Neuronal stem cell (in vitro differentiated cells): ENCODE data around the gene LDHA.

Experiments used
- DNase-seq: peaks from one replicate; pipeline ENCODE4 v3.0.0-alpha.2; 2013; ENCODE audit warnings: low spot score
- H2AFZ ChIP-seq: one replicate; pipeline ENCODE4 v1.6.1; 2013; ENCODE audit warnings: mild to moderate bottlenecking, low read length, inconsistent platforms
- H2AK5ac ChIP-seq: 2 replicates; pipeline ENCODE4 v1.6.1; 2013; ENCODE audit warnings: low read depth, mild to moderate bottlenecking, inconsistent platforms, low read length, moderate library complexity, mixed read lengths
- H2BK120ac ChIP-seq: 2 replicates; pipeline ENCODE4 v1.6.1; 2013; ENCODE audit warnings: low read depth, mild to moderate bottlenecking, inconsistent platforms, low read length, moderate library complexity, mixed read lengths
- H2BK12ac ChIP-seq: one replicate; pipeline ENCODE4 v1.6.1; 2013; ENCODE audit warnings: low read length, inconsistent platforms
- H2BK15ac ChIP-seq: 2 replicates; pipeline ENCODE4 v1.6.1; 2013; ENCODE audit warnings: mild to moderate bottlenecking, low read length, inconsistent platforms, mixed read lengths
- H2BK5ac ChIP-seq: one replicate; pipeline ENCODE4 v1.6.1; 2013; ENCODE audit warnings: inconsistent platforms, mild to moderate bottlenecking, low read length, moderate library complexity
- H3K14ac ChIP-seq: one replicate; pipeline ENCODE4 v1.6.1; 2013; ENCODE audit warnings: low read length, inconsistent platforms
- H3K18ac ChIP-seq: 2 replicates; pipeline ENCODE4 v1.6.1; 2013; ENCODE audit warnings: low read length, inconsistent platforms
- H3K23ac ChIP-seq: 2 replicates; pipeline ENCODE4 v1.6.1; 2013; ENCODE audit warnings: low read depth, mild to moderate bottlenecking, mixed read lengths, low read length, inconsistent platforms; ENCODE audit not compliant: poor library complexity
- H3K27ac ChIP-seq: replicated peaks from 3 replicates; pipeline ENCODE4 v1.5.1; 2013; ENCODE audit warnings: low read length, inconsistent platforms
- H3K27me3 ChIP-seq, 3 experiments: 2 replicates each; pipeline ENCODE4 v1.6.1; 2013; ENCODE audit warnings: low read length in 3 of 3, mild to moderate bottlenecking in 2 of 3, inconsistent platforms in 1 of 3, low read depth in 1 of 3, mixed read lengths in 1 of 3, moderate library complexity in 1 of 3; ENCODE audit not compliant: control insufficient read depth in 3 of 3, insufficient read depth in 3 of 3
- H3K36me3 ChIP-seq, 2 donors: replicated peaks in 1 of 2; 2 replicates each; pipeline ENCODE4 v1.6.1; 2013; ENCODE audit warnings: low read length in 2 of 2; ENCODE audit not compliant: control insufficient read depth in 2 of 2, insufficient read depth in 2 of 2
- H3K4ac ChIP-seq: 2 replicates; pipeline ENCODE4 v1.6.1; 2013; ENCODE audit warnings: inconsistent platforms, mild to moderate bottlenecking, low read length, moderate library complexity
- H3K4me1 ChIP-seq, 2 donors: 1 replicate in 1 of 2; 2 replicates in 1 of 2; pipeline ENCODE4 v1.6.1; 2013; ENCODE audit warnings: low read length in 2 of 2, low read depth in 1 of 2; ENCODE audit not compliant: control insufficient read depth in 2 of 2, insufficient read depth in 1 of 2
- H3K4me2 ChIP-seq: one replicate; pipeline ENCODE4 v1.6.1; 2013; ENCODE audit warnings: mild to moderate bottlenecking, low read length, inconsistent platforms; ENCODE audit not compliant: insufficient read depth, poor library complexity, severe bottlenecking
- H3K4me3 ChIP-seq, 2 donors: 2 replicates each; pipeline ENCODE4 v1.5.1; 2013; ENCODE audit warnings: low read length in 2 of 2, mild to moderate bottlenecking in 2 of 2, inconsistent platforms in 1 of 2, moderate library complexity in 1 of 2
- H3K79me1 ChIP-seq: one replicate; pipeline ENCODE4 v1.6.1; 2013; ENCODE audit warnings: low read depth, mild to moderate bottlenecking, inconsistent platforms, low read length, moderate library complexity
- H3K9ac ChIP-seq: one replicate; pipeline ENCODE4 v1.6.1; 2013; ENCODE audit warnings: mild to moderate bottlenecking, low read depth, low read length, inconsistent platforms; ENCODE audit not compliant: poor library complexity
- H3K9me3 ChIP-seq, 2 donors: replicated peaks in 1 of 2; 2 replicates each; pipeline versions ENCODE3 to v1.6.1; 2013; ENCODE audit warnings: low read length in 2 of 2, mild to moderate bottlenecking in 2 of 2, inconsistent platforms in 1 of 2, low read depth in 1 of 2, mixed read lengths in 1 of 2, moderate library complexity in 1 of 2; ENCODE audit not compliant: control insufficient read depth in 2 of 2, insufficient read depth in 1 of 2
- H4K8ac ChIP-seq: one replicate; pipeline ENCODE4 v1.6.1; 2013; ENCODE audit warnings: low read depth, mild to moderate bottlenecking, inconsistent platforms, low read length, moderate library complexity
- H4K91ac ChIP-seq: one replicate; pipeline ENCODE4 v1.6.1; 2013; ENCODE audit warnings: low read length, low read depth, mild to moderate bottlenecking, inconsistent platforms; ENCODE audit not compliant: poor library complexity
- WGBS, 2 donors: extraction: QIAGEN DNeasy Blood & Tissue Kit; methylation state at CpG; one replicate each; pipeline ENCODE4 v1.1.7; 2013; ENCODE audit warnings: missing lambda C conversion rate in 2 of 2, mixed read lengths in 1 of 2; ENCODE audit not compliant: insufficient read length in 2 of 2, insufficient replicate concordance in 1 of 2; ENCODE audit errors: extremely low coverage in 2 of 2; 5-methylcytosine and 5-hydroxymethylcytosine counted together

The LDHA gene

GRCh38 chr11:18367431-18367830, 26.9 kb upstream of the LDHA start:
- Histone ChIP-seq H3K79me1 (no peaks in the 10 kb centered on the region), H2BK5ac (no peak overlapping the region), H2BK15ac (no peak overlapping the region), H3K27me3 (no peaks in the 10 kb centered on the region), H3K27ac (no peak overlapping the region), H2AK5ac (no peak overlapping the region), H3K4ac (no peak overlapping the region), H3K14ac (no peak overlapping the region), H3K36me3 (peaks cover 9 to 48% of the 10 kb centered on the region in 2 donors), H3K9me3 (no peaks in the 10 kb centered on the region), H4K8ac (no peak overlapping the region), H3K18ac (no peak overlapping the region), H3K4me2 (no peak overlapping the region), H3K4me1 (no peaks in the 10 kb centered on the region), H3K23ac (no peak overlapping the region), H2BK12ac (no peak overlapping the region), H2AFZ (no peak overlapping the region), H4K91ac (no peak overlapping the region), H3K4me3 (no peak overlapping the region), H3K9ac (no peak overlapping the region), H2BK120ac (no peak overlapping the region)
- DNase-seq = no peak
- WGBS, 2 donors = no CpG with 5 or more reads among the region's 3 CpGs

GRCh38 chr11:18368221-18368620, 26.1 kb upstream of the LDHA start:
- H3K27ac ChIP-seq = no peak overlapping the region
- no peak overlapping the region for H2BK5ac ChIP-seq
- no peaks in the 10 kb centered on the region for H3K4me1 ChIP-seq
- H3K4me2 ChIP-seq = no peak overlapping the region
- no peak overlapping the region for H2AFZ ChIP-seq
- H3K14ac ChIP-seq = no peak overlapping the region
- no peak overlapping the region for H3K4ac ChIP-seq
- H3K18ac ChIP-seq = no peak overlapping the region
- DNase-seq = no peak
- H3K36me3 ChIP-seq = peaks cover 7 to 44% of the 10 kb centered on the region in 2 donors
- H2AK5ac ChIP-seq = no peak overlapping the region
- H3K9ac ChIP-seq = no peak overlapping the region
- no peak overlapping the region for H2BK120ac ChIP-seq
- H3K27me3 ChIP-seq = no peaks in the 10 kb centered on the region
- H4K91ac ChIP-seq = no peak overlapping the region
- H2BK12ac ChIP-seq = no peak overlapping the region
- no peaks in the 10 kb centered on the region for H3K79me1 ChIP-seq
- H4K8ac ChIP-seq = no peak overlapping the region
- no peak overlapping the region for H3K23ac ChIP-seq
- WGBS, 2 donors = no CpG with 5 or more reads among the region's 2 CpGs
- no peak overlapping the region for H3K4me3 ChIP-seq
- H2BK15ac ChIP-seq = no peak overlapping the region
- no peaks in the 10 kb centered on the region for H3K9me3 ChIP-seq

GRCh38 chr11:18369398-18369797, 25.0 kb upstream of the LDHA start:
- H2BK15ac ChIP-seq = no peak overlapping the region
- no peak overlapping the region for H2BK120ac ChIP-seq
- no peak overlapping the region for H2BK12ac ChIP-seq
- H3K4me2 ChIP-seq = no peak overlapping the region
- H3K4ac ChIP-seq = no peak overlapping the region
- H4K8ac ChIP-seq = no peak overlapping the region
- H3K9me3 ChIP-seq = no peaks in the 10 kb centered on the region
- no peak overlapping the region for H3K18ac ChIP-seq
- H4K91ac ChIP-seq = no peak overlapping the region
- no peaks in the 10 kb centered on the region for H3K4me1 ChIP-seq
- H3K79me1 ChIP-seq = no peaks in the 10 kb centered on the region
- H2AFZ ChIP-seq = no peak overlapping the region
- no peak overlapping the region for H3K9ac ChIP-seq
- DNase-seq = no peak
- H2AK5ac ChIP-seq = no peak overlapping the region
- no CpG with 5 or more reads among the region's 2 CpGs for WGBS, 2 donors
- peaks cover 6 to 32% of the 10 kb centered on the region in 2 donors for H3K36me3 ChIP-seq
- no peak overlapping the region for H3K23ac ChIP-seq
- no peaks in the 10 kb centered on the region for H3K27me3 ChIP-seq
- H3K4me3 ChIP-seq = no peak overlapping the region
- H3K27ac ChIP-seq = no peak overlapping the region
- H2BK5ac ChIP-seq = no peak overlapping the region
- H3K14ac ChIP-seq = no peak overlapping the region

- Histone ChIP-seq H2BK15ac (no peak overlapping the region), H3K4me2 (no peak overlapping the region), H4K8ac (no peak overlapping the region), H3K79me1 (no peaks in the 10 kb centered on the region), H3K27me3 (no peaks in the 10 kb centered on the region), H3K4me3 (no peak overlapping the region), H2BK120ac (no peak overlapping the region), H4K91ac (no peak overlapping the region), H3K23ac (no peak overlapping the region), H3K36me3 (peaks cover 0 to 14% of the 10 kb centered on the region in 2 donors), H3K9ac (no peak overlapping the region), H3K9me3 (no peaks in the 10 kb centered on the region), H2AK5ac (no peak overlapping the region), H3K27ac (no peak overlapping the region), H3K18ac (no peak overlapping the region), H3K4ac (no peak overlapping the region), H2BK12ac (no peak overlapping the region), H2BK5ac (no peak overlapping the region), H2AFZ (no peak overlapping the region), H3K4me1 (no peaks in the 10 kb centered on the region), H3K14ac (no peak overlapping the region)
- WGBS, 2 donors = no CpG with 5 or more reads among the region's 2 CpGs
- no peak for DNase-seq
Observed at GRCh38 chr11:18371279-18371678, 23.1 kb upstream of the LDHA start.
